Spleen (tissue), 11 donors: Measurements from ENCODE around the gene ZMYND19. TPM values are rescaled to one million over a fixed set of nuclear protein-coding genes. Genes with fewer than 3 reads are reported as not detected.
"Not testable (repeated sequence)": the region's sequence is repeated elsewhere in the genome, so short reads cannot be mapped to it uniquely, and the experiment has no call there.

Experiments
- DNase-seq: peaks from one replicate; pipeline ENCODE4 v3.0.0-alpha.2; 2020
- H3K27ac ChIP-seq, 8 donors: fragments of 200-600 bp; sonication (generic) in 7 of 8; 1 replicate in 4 of 8; 2 replicates in 4 of 8; pipeline versions ENCODE4 v1.5.0 to v1.8.0; 2016 to 2021; ENCODE audit warnings: inconsistent platforms in 4 of 8, mild to moderate bottlenecking in 4 of 8, moderate library complexity in 1 of 8
- H3K27me3 ChIP-seq, 7 donors: fragments of 200-600 bp; sonication (generic) in 6 of 7; replicated peaks in 1 of 7; 1 replicate in 4 of 7; 2 replicates in 3 of 7; pipeline versions ENCODE4 v1.5.0 to v1.8.0; 2016 to 2021; ENCODE audit warnings: inconsistent platforms in 3 of 7, mild to moderate bottlenecking in 1 of 7
- H3K36me3 ChIP-seq, 6 donors: fragments of 200-600 bp; sonication (generic) in 5 of 6; 1 replicate in 4 of 6; 2 replicates in 2 of 6; pipeline versions ENCODE4 v1.5.0 to v1.8.0; 2016 to 2021; ENCODE audit warnings: inconsistent platforms in 2 of 6
- H3K4me1 ChIP-seq, 6 donors: fragments of 200-600 bp; sonication (generic) in 5 of 6; 1 replicate in 3 of 6; 2 replicates in 3 of 6; pipeline versions ENCODE4 v1.5.0 to v1.8.0; 2016 to 2021; ENCODE audit warnings: inconsistent platforms in 3 of 6
- H3K4me3 ChIP-seq, 8 donors: fragments of 200-600 bp; sonication (generic) in 7 of 8; 1 replicate in 4 of 8; 2 replicates in 4 of 8; pipeline versions ENCODE4 v1.5.0 to v1.8.0; 2016 to 2021; ENCODE audit warnings: inconsistent platforms in 4 of 8, mild to moderate bottlenecking in 4 of 8, moderate library complexity in 2 of 8
- H3K9me3 ChIP-seq, 8 donors: fragments of 200-600 bp; sonication (generic) in 7 of 8; 1 replicate in 4 of 8; 2 replicates in 4 of 8; pipeline versions ENCODE4 v1.5.0 to v1.8.0; 2016 to 2021; ENCODE audit warnings: inconsistent platforms in 4 of 8
- POLR2A ChIP-seq, 3 donors: fragments of 450-650 bp; IDR thresholded peaks; one replicate each; pipeline ENCODE4 v1.5.1; 2017; ENCODE audit warnings: antibody characterized with exemption in 3 of 3, mild to moderate bottlenecking in 1 of 3
- POLR2AphosphoS5 ChIP-seq, 3 donors: sonication (generic); formaldehyde crosslinking; IDR thresholded peaks; one replicate each; pipeline ENCODE4 v1.5.1; 2017; ENCODE audit warnings: antibody characterized with exemption in 3 of 3
- WGBS, 5 donors: extraction: QIAGEN DNeasy Blood & Tissue Kit in 3 of 5; methylation state at CpG; one replicate each; pipeline versions ENCODE4 v1.1.5 to v1.1.7; 2013 to 2018; 5-methylcytosine and 5-hydroxymethylcytosine counted together
- intact Hi-C: fragments of 100-400 bp; cut with DNase I; formaldehyde crosslinking; loops from one replicate; pipeline ENCODE4 v1.15.0; 2023; ENCODE audit warnings: low total_unique reads
- polyA plus RNA-seq, 3 donors: library from polyadenylated mRNA; stranded (reverse); fragments of 200-250 nt; gene quantifications; one replicate each; pipeline ENCODE4 v1.2.1, GENCODE V29; 2013
- total RNA-seq, 7 donors: library from RNA; depleted of rRNA in 3 of 7; stranded (reverse); fragments of >200 nt in 3 of 7; fragmentation: NEBNext Ultra II Directional in 4 of 7; extraction: Animal tissue kit (Norgen Biotek cat#: 25700) in 4 of 7; gene quantifications; one replicate each; pipeline versions ENCODE4 v1.1.0 to v1.2.1, GENCODE V29; 2016 to 2021
- TF ChIP-seq, protein P1 (sequence below), 11 experiments: fragments of 200-600 bp in 7 of 11; fragments of 450-650 bp in 4 of 11; sonication (generic) in 4 of 11; IDR thresholded peaks in 8 of 11; conservative IDR thresholded peaks in 3 of 11; 1 replicate in 7 of 11; 2 replicates in 4 of 11; pipeline versions ENCODE4 v1.4.0 to v1.8.0; 2016 to 2021; ENCODE audit warnings: antibody characterized with exemption in 11 of 11, inconsistent platforms in 4 of 11, mild to moderate bottlenecking in 1 of 11
- donor health status: healthy with polysubstance abuse.
- donor health status: DM: no; HTN: no; CAD: no; lungs with moderate emphysema.
- donor health status: DM: no; HTN: no; CAD: no.
- donor health status: Bipolar disorder and iron deficiency.
- donor health status: healthy.
- donor health status: DM: no; HTN: no; CAD: no.
- donor health status: DM: yes; HTN: yes; CAD: no.

The ZMYND19 gene
- total and polyA plus RNA-seq, 10 donors = 12.7 to 24.1 (median 16.3) TPM

DNA sequence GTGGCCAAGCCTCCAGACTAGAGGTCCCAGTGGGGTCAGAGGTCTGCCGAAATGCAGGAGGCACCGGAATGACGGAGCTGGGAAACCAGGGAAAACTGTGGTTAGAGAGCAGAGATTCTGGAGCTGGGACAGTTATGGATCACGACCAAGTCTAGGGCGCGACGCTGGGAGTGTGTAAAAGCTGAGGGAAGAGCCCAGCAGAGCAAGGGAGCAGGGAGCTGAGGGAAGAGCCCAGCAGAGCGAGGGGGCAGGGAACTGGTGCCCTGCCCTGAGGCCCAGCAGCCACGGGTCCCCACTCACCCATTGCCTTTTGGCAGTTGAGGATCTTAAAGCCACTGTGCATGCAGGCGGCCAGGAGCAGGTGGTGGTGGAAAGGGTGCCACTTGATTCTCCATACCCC, 26.2 kb downstream of the ZMYND19 start:
- Histone ChIP-seq H3K27me3 (no peaks in the 10 kb centered on the region), H3K27ac (no peak overlapping the region), H3K36me3 (peaks cover 0 to 58% (median 38%) of the 10 kb centered on the region in 6 donors), H3K4me3 (no peak overlapping the region), H3K4me1 (peaks cover 0 to 4% (median 0%) of the 10 kb centered on the region in 6 donors), H3K9me3 (peaks cover 0 to 4% (median 0%) of the 10 kb centered on the region in 8 donors)
- peak in 1 of 3 donors; percentile 3 for TF ChIP-seq POLR2AphosphoS5 (IDR thresholded peaks at IDR 0.05)
- TF ChIP-seq POLR2A (IDR thresholded peaks at IDR 0.05) = no peak
- intact Hi-C loops = no loop called here
- 89 to 95% (median 94%) methylated on average over 10 of the region's 10 CpGs for WGBS, 5 donors
- DNase-seq = no peak

GRCh38 chr9:137558127-137558526, 32.2 kb downstream of the ZMYND19 start:
- intact Hi-C loops = no loop called here
- H3K4me3 ChIP-seq = no peak overlapping the region
- no peak for DNase-seq
- no peaks in the 10 kb centered on the region for H3K9me3 ChIP-seq
- TF ChIP-seq, protein P1, sequence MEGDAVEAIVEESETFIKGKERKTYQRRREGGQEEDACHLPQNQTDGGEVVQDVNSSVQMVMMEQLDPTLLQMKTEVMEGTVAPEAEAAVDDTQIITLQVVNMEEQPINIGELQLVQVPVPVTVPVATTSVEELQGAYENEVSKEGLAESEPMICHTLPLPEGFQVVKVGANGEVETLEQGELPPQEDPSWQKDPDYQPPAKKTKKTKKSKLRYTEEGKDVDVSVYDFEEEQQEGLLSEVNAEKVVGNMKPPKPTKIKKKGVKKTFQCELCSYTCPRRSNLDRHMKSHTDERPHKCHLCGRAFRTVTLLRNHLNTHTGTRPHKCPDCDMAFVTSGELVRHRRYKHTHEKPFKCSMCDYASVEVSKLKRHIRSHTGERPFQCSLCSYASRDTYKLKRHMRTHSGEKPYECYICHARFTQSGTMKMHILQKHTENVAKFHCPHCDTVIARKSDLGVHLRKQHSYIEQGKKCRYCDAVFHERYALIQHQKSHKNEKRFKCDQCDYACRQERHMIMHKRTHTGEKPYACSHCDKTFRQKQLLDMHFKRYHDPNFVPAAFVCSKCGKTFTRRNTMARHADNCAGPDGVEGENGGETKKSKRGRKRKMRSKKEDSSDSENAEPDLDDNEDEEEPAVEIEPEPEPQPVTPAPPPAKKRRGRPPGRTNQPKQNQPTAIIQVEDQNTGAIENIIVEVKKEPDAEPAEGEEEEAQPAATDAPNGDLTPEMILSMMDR (IDR thresholded peaks at IDR 0.05 in 8 of 11, conservative IDR thresholded peaks at IDR 0.05 in 3 of 11) = no peak
- TF ChIP-seq POLR2A (IDR thresholded peaks at IDR 0.05) (no peak), POLR2AphosphoS5 (IDR thresholded peaks at IDR 0.05) (no peak)
- H3K4me1 ChIP-seq = peaks cover 0 to 4% (median 0%) of the 10 kb centered on the region in 6 donors
- H3K27ac ChIP-seq = no peak overlapping the region
- 93 to 99% (median 94%) methylated on average over 4 of the region's 4 CpGs for WGBS, 5 donors
- H3K36me3 ChIP-seq = peaks cover 0 to 96% (median 59%) of the 10 kb centered on the region in 6 donors
- H3K27me3 ChIP-seq = no peaks in the 10 kb centered on the region

GRCh38 chr9:137556069-137556838, 34.1 kb downstream of the ZMYND19 start:
- 90 to 93% (median 92%) methylated on average over 23 to 24 of the region's 24 CpGs for WGBS, 5 donors
- H3K4me1 ChIP-seq = peaks cover 4 to 17% (median 8%) of the 10 kb centered on the region in 6 donors
- H3K27me3 ChIP-seq = no peaks in the 10 kb centered on the region
- H3K36me3 ChIP-seq = peaks cover 0 to 80% (median 48%) of the 10 kb centered on the region in 6 donors
- H3K27ac ChIP-seq = no peak overlapping the region
- intact Hi-C loops = no loop called here
- no peak overlapping the region for H3K4me3 ChIP-seq
- DNase-seq = no peak
- TF ChIP-seq POLR2A (IDR thresholded peaks at IDR 0.05) = no peak
- TF ChIP-seq POLR2AphosphoS5 (IDR thresholded peaks at IDR 0.05) = peak in 1 of 3 donors; percentile 36
- no peaks in the 10 kb centered on the region for H3K9me3 ChIP-seq

GRCh38 chr9:137555179-137555578, 35.1 kb downstream of the ZMYND19 start:
- H3K36me3 ChIP-seq = peaks cover 0 to 70% (median 46%) of the 10 kb centered on the region in 6 donors
- intact Hi-C loops = no loop called here
- TF ChIP-seq POLR2A (IDR thresholded peaks at IDR 0.05) (no peak), POLR2AphosphoS5 (IDR thresholded peaks at IDR 0.05) (no peak)
- TF ChIP-seq, protein P1 (IDR thresholded peaks at IDR 0.05 in 8 of 11, conservative IDR thresholded peaks at IDR 0.05 in 3 of 11) = no peak
- WGBS, 5 donors = 93 to 98% (median 95%) methylated on average over 9 to 10 of the region's 10 CpGs
- no peak overlapping the region for H3K27ac ChIP-seq
- no peak for DNase-seq
- H3K27me3 ChIP-seq = no peaks in the 10 kb centered on the region
- no peak overlapping the region for H3K4me3 ChIP-seq
- no peaks in the 10 kb centered on the region for H3K9me3 ChIP-seq
- peaks cover 5 to 24% (median 10%) of the 10 kb centered on the region in 6 donors for H3K4me1 ChIP-seq

GRCh38 chr9:137554349-137554748, 36.0 kb downstream of the ZMYND19 start:
- intact Hi-C loops = no loop called here
- whole genome bisulfite sequencing, 5 donors = 84 to 100% (median 96%) methylated on average over 1 of the region's 1 CpG
- Histone ChIP-seq H3K27ac (no peak overlapping the region), H3K4me3 (no peak overlapping the region), H3K27me3 (no peaks in the 10 kb centered on the region), H3K4me1 (peaks cover 11 to 32% (median 18%) of the 10 kb centered on the region in 6 donors), H3K36me3 (peaks cover 0 to 62% (median 40%) of the 10 kb centered on the region in 6 donors), H3K9me3 (no peaks in the 10 kb centered on the region)
- TF ChIP-seq, protein P1 (IDR thresholded peaks at IDR 0.05 in 8 of 11, conservative IDR thresholded peaks at IDR 0.05 in 3 of 11) = no peak
- TF ChIP-seq POLR2AphosphoS5 (IDR thresholded peaks at IDR 0.05) (no peak), POLR2A (IDR thresholded peaks at IDR 0.05) (no peak)
- no peak for DNase-seq

GRCh38 chr9:137553654-137554053, 36.7 kb downstream of the ZMYND19 start:
- WGBS, 5 donors = 91 to 98% (median 92%) methylated on average over 10 of the region's 10 CpGs
- H3K27ac ChIP-seq, H3K4me3 ChIP-seq, H3K9me3 ChIP-seq, intact Hi-C loops, DNase-seq, H3K27me3 ChIP-seq: not testable (repeated sequence)
- H3K4me1 ChIP-seq = peaks cover 11 to 39% (median 25%) of the 10 kb centered on the region in 6 donors
- peaks cover 0 to 55% (median 38%) of the 10 kb centered on the region in 6 donors for H3K36me3 ChIP-seq
